G401 (cell line): ENCODE data around the gene SLC6A11. TPM values are rescaled to one million over a fixed set of nuclear protein-coding genes. Genes with fewer than 3 reads are reported as not detected.

Experiments
- DNase-seq: peaks from one replicate; pipeline ENCODE4 v3.0.0-alpha.2; 2015; ENCODE audit warnings: low spot score
- in situ Hi-C: cut with HindIII; loops from 2 replicates; pipeline ENCODE4 v1.10.0; 2016; ENCODE audit warnings: low sequenced_read_pairs, mixed read lengths
- total RNA-seq: library from RNA; depleted of rRNA; stranded (reverse); fragments of >200 nt; shearing (Covaris generic); gene quantifications from 2 replicates; pipeline ENCODE4 v1.2.3, GENCODE V29; 2014

Gene SLC6A11
- total RNA-seq, 1 experiment from 2014 or later: not detected

GRCh38 chr3:10941972-10942371 is 125.9 kb downstream of the SLC6A11 start:
- DNase-seq: no peak
- in situ Hi-C loops: no loop called here

GRCh38 chr3:10942690-10943205 is 126.7 kb downstream of the SLC6A11 start:
- in situ Hi-C loops: no loop called here
- no peak for DNase-seq

- no peak for DNase-seq
- in situ Hi-C loops: no loop called here
These were observed 128.8 kb downstream of the SLC6A11 start for GRCh38 chr3:10944866-10945265.

GRCh38 chr3:10945683-10946287 is 129.8 kb downstream of the SLC6A11 start:
- DNase-seq: peak; percentile 45
- in situ Hi-C loops: no loop called here

GRCh38 chr3:10946526-10946925 is 130.5 kb downstream of the SLC6A11 start:
- DNase-seq: no peak
- in situ Hi-C loops: no loop called here

GRCh38 chr3:10948326-10948725 is 132.3 kb downstream of the SLC6A11 start:
- in situ Hi-C loops: no loop called here

GRCh38 chr3:10949197-10949596 is 133.2 kb downstream of the SLC6A11 start:
- in situ Hi-C loops: no loop called here
- DNase-seq: no peak

More at GRCh38 chr3:10948326-10948725, 132.3 kb downstream of the SLC6A11 start:
- no peak for DNase-seq

- peak; percentile 32 for DNase-seq
- in situ Hi-C loops: no loop called here
These were observed 134.7 kb downstream of the SLC6A11 start for GRCh38 chr3:10950476-10951294.

- in situ Hi-C loops: no loop called here
- no peak for DNase-seq
These were observed 135.4 kb downstream of the SLC6A11 start for GRCh38 chr3:10951295-10951926.

GRCh38 chr3:10952525-10952924 is 136.5 kb downstream of the SLC6A11 start:
- no peak for DNase-seq
- in situ Hi-C loops: no loop called here

GRCh38 chr3:10954740-10955139 is 138.7 kb downstream of the SLC6A11 start:
- DNase-seq: no peak
- in situ Hi-C loops: no loop called here

- DNase-seq: no peak
- in situ Hi-C loops: no loop called here
These were observed 139.9 kb downstream of the SLC6A11 start for GRCh38 chr3:10955711-10956453.

GRCh38 chr3:10956531-10956930 is 140.5 kb downstream of the SLC6A11 start:
- DNase-seq: no peak
- in situ Hi-C loops: no loop called here

GRCh38 chr3:10956986-10957385 is 141.0 kb downstream of the SLC6A11 start:
- in situ Hi-C loops: no loop called here

GRCh38 chr3:10957976-10958749 is 142.1 kb downstream of the SLC6A11 start:
- peak; percentile 8 for DNase-seq
- in situ Hi-C loops: no loop called here

More at GRCh38 chr3:10956986-10957385, 141.0 kb downstream of the SLC6A11 start:
- peak; percentile 76 for DNase-seq

GRCh38 chr3:10960255-10960654 is 144.2 kb downstream of the SLC6A11 start:
- in situ Hi-C loops: no loop called here
- DNase-seq: no peak

- in situ Hi-C loops: no loop called here
- DNase-seq: no peak
These were observed 145.9 kb downstream of the SLC6A11 start for GRCh38 chr3:10961921-10962320.

GRCh38 chr3:10962481-10963036 is 146.5 kb downstream of the SLC6A11 start:
- in situ Hi-C loops: no loop called here
- DNase-seq: no peak
